Peyer's patch (tissue), 4 donors: ENCODE results near the gene RASAL2. TPM values are rescaled to one million over a fixed set of nuclear protein-coding genes. Genes with fewer than 3 reads are reported as not detected.
A peak's percentile ranks its signal among the peaks of the same experiment; 100 is the strongest.
"Not testable (repeated sequence)": the region's sequence is repeated elsewhere in the genome, so short reads cannot be mapped to it uniquely, and the experiment has no call there.

Experiments
- DNase-seq, 3 donors: peaks; one replicate each; pipeline ENCODE4 v3.0.0-alpha.2; 2017 to 2019
- H3K27ac ChIP-seq, 4 donors: fragments of 200-600 bp; sonication (generic); one replicate each; pipeline ENCODE4 v1.5.1; 2016 to 2019
- H3K27me3 ChIP-seq, 2 donors: fragments of 200-600 bp; sonication (generic); one replicate each; pipeline ENCODE4 v1.5.1; 2019
- H3K36me3 ChIP-seq, 3 donors: fragments of 200-600 bp; sonication (generic); one replicate each; pipeline ENCODE4 v1.5.1; 2016 to 2019
- H3K4me1 ChIP-seq, 4 donors: fragments of 200-600 bp; sonication (generic); one replicate each; pipeline ENCODE4 v1.5.1; 2016 to 2019
- H3K4me3 ChIP-seq, 4 donors: fragments of 200-600 bp; sonication (generic); 1 replicate in 3 of 4; 2 replicates in 1 of 4; pipeline ENCODE4 v1.5.1; 2016 to 2019; ENCODE audit warnings: mild to moderate bottlenecking in 1 of 4
- H3K9me3 ChIP-seq, 4 donors: fragments of 200-600 bp; sonication (generic); one replicate each; pipeline ENCODE4 v1.5.1; 2016 to 2019; ENCODE audit warnings: mild to moderate bottlenecking in 1 of 4
- POLR2A ChIP-seq, 2 donors: fragments of 450-650 bp; IDR thresholded peaks; one replicate each; pipeline ENCODE4 v1.5.1; 2017; ENCODE audit warnings: antibody characterized with exemption in 2 of 2, mild to moderate bottlenecking in 2 of 2, moderate library complexity in 2 of 2
- total RNA-seq, 4 donors: library from RNA; depleted of rRNA; stranded (reverse); fragments of >200 nt; gene quantifications; one replicate each; pipeline ENCODE4 v1.1.0, GENCODE V29; 2016
- TF ChIP-seq, protein P1 (sequence below), 6 experiments: fragments of 450-650 bp in 4 of 6; fragments of 200-600 bp in 2 of 6; sonication (generic) in 1 of 6; IDR thresholded peaks; one replicate each; pipeline ENCODE4 v1.5.1; 2017 to 2019; ENCODE audit warnings: antibody characterized with exemption in 6 of 6, mild to moderate bottlenecking in 3 of 6, moderate library complexity in 1 of 6

Gene RASAL2
- total RNA-seq, 4 donors from 2014 or later: 10.2 to 35.5 (median 20.0) TPM

DNA sequence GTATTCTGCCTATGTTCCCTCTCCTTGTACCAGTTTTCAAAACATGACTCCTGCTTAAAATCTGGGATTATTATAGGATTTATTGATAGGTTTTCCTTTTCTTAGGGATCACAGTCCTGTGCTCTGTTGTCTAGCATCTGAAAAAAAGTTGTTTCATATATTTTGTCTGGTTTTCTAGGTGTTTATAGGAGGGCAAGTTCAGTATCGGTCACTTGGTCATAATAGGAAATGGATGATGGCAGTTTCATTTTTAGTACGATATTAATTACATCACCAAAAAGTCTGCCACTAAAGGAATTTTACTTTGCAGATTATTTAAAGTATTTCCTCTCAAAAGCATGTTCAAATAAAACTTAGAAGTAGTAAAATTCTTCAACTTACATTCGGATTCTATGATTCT is 94.4 kb downstream of the RASAL2 start:
- no peak overlapping the region for H3K4me3 ChIP-seq
- no peak for DNase-seq
- TF ChIP-seq POLR2A (IDR thresholded peaks at IDR 0.05): no peak
- TF ChIP-seq, protein P1, sequence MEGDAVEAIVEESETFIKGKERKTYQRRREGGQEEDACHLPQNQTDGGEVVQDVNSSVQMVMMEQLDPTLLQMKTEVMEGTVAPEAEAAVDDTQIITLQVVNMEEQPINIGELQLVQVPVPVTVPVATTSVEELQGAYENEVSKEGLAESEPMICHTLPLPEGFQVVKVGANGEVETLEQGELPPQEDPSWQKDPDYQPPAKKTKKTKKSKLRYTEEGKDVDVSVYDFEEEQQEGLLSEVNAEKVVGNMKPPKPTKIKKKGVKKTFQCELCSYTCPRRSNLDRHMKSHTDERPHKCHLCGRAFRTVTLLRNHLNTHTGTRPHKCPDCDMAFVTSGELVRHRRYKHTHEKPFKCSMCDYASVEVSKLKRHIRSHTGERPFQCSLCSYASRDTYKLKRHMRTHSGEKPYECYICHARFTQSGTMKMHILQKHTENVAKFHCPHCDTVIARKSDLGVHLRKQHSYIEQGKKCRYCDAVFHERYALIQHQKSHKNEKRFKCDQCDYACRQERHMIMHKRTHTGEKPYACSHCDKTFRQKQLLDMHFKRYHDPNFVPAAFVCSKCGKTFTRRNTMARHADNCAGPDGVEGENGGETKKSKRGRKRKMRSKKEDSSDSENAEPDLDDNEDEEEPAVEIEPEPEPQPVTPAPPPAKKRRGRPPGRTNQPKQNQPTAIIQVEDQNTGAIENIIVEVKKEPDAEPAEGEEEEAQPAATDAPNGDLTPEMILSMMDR (IDR thresholded peaks at IDR 0.05): no peak
- H3K4me1 ChIP-seq: no peaks in the 10 kb centered on the region
- no peak overlapping the region for H3K27ac ChIP-seq
- no peaks in the 10 kb centered on the region for H3K27me3 ChIP-seq
- no peaks in the 10 kb centered on the region for H3K9me3 ChIP-seq
- no peaks in the 10 kb centered on the region for H3K36me3 ChIP-seq

DNA sequence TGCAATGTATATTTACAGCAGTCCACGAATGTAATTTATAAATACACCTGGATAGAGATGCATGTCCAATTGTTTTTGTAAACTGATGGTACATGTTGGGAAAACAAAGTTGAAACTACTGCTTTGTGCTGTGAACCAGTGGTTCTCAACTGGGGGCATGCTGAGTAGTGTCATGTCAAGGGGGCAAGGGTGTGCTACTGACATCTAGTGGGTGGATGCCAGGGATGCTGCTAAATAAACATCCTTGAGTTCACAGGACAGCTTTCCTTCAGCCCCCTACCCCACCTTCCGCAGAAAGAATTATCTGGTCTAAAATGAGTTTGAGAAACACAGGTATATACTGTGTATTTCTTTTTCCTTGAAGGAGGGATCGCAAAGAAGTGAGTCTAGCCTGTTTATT is 95.9 kb downstream of the RASAL2 start:
- no peak for DNase-seq
- no peaks in the 10 kb centered on the region for H3K9me3 ChIP-seq
- H3K4me3 ChIP-seq: no peak overlapping the region

DNA sequence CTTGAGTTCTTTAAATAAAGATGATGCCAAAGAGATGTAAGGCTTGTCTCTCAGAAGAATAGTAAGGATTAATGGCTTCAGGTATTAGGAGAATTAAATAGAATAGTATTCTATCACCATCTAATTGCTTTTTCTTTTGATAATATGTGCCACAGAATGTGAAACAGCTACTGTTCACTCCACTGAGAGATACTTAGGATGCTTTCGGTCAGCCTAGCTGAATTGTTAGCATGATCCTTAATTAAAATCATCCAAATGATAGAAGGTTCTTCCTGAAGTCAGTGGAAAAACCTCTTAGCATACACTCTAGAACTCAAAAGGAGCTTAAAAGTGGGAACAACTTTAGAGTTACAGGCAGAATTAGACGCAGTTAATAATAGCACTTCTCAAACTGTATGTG is 97.0 kb downstream of the RASAL2 start:
- TF ChIP-seq POLR2A (IDR thresholded peaks at IDR 0.05): no peak
- TF ChIP-seq, protein P1 (IDR thresholded peaks at IDR 0.05): no peak
- Histone ChIP-seq H3K4me1 (no peaks in the 10 kb centered on the region), H3K27me3 (no peaks in the 10 kb centered on the region), H3K4me3 (no peak overlapping the region), H3K9me3 (no peaks in the 10 kb centered on the region), H3K36me3 (no peaks in the 10 kb centered on the region), H3K27ac (no peak overlapping the region)
- no peak for DNase-seq

More for the DNA sequence above, 95.9 kb downstream of the RASAL2 start:
- H3K27me3 ChIP-seq: no peaks in the 10 kb centered on the region
- no peak overlapping the region for H3K27ac ChIP-seq
- H3K4me1 ChIP-seq: no peaks in the 10 kb centered on the region
- H3K36me3 ChIP-seq: no peaks in the 10 kb centered on the region
- TF ChIP-seq, protein P1 (IDR thresholded peaks at IDR 0.05): peak in 3 of 6 experiments; percentile 30 to 47 (median 38)
- no peak for TF ChIP-seq POLR2A (IDR thresholded peaks at IDR 0.05)

DNA sequence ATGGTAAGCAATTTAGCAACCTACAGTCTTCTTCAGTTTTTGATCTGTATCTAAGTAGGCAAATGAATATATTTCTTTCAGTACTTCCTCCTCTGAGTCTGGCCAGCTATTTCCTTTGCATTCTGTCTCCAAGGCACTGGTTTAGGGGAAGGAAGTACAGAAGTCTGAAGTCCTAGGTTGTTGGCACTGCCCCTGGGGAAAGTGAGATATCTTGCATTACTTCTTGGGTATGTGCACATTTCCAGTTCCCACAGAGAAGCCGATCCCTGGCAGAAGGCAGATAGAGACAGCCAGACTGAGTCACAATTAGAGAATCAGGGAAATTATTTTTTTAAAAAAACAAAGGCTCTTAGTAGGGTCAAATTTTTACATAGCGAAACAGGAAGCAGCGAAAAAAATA is 98.8 kb downstream of the RASAL2 start:
- peak overlapping the region in 1 of 4 donors; percentile 15 for H3K4me3 ChIP-seq
- no peak for TF ChIP-seq POLR2A (IDR thresholded peaks at IDR 0.05)
- TF ChIP-seq, protein P1 (IDR thresholded peaks at IDR 0.05): no peak
- no peaks in the 10 kb centered on the region for H3K36me3 ChIP-seq
- peak overlapping the region in 1 of 4 donors; percentile 8 for H3K27ac ChIP-seq
- no peaks in the 10 kb centered on the region for H3K4me1 ChIP-seq
- DNase-seq: peak in 1 of 3 donors; percentile 73
- no peaks in the 10 kb centered on the region for H3K27me3 ChIP-seq
- H3K9me3 ChIP-seq: no peaks in the 10 kb centered on the region

DNA sequence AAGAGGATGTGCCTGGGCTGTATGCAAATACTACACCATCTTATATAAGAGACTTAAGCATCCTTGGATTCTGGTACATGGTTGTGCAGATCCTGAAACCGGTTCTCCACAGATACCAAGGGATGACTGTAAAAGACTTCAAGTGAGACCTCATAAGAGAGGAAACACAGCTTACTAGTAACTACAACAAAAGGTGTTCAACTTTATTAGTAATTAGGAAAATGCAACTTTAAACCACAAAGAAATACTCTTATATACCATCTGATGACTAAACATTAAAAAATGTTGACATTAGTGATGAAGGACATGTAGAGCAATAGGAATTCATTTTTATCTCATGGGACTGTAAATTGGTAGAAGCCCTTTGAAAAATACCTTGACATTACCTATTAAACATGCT is 102.7 kb downstream of the RASAL2 start:
- DNase-seq: no peak
- H3K9me3 ChIP-seq: peaks cover 0 to 5% (median 0%) of the 10 kb centered on the region in 4 donors
- no peaks in the 10 kb centered on the region for H3K4me1 ChIP-seq
- no peaks in the 10 kb centered on the region for H3K36me3 ChIP-seq
- TF ChIP-seq, protein P1 (IDR thresholded peaks at IDR 0.05): no peak
- TF ChIP-seq POLR2A (IDR thresholded peaks at IDR 0.05): no peak
- no peak overlapping the region for H3K27ac ChIP-seq
- H3K27me3 ChIP-seq: no peaks in the 10 kb centered on the region
- H3K4me3 ChIP-seq: no peak overlapping the region

DNA sequence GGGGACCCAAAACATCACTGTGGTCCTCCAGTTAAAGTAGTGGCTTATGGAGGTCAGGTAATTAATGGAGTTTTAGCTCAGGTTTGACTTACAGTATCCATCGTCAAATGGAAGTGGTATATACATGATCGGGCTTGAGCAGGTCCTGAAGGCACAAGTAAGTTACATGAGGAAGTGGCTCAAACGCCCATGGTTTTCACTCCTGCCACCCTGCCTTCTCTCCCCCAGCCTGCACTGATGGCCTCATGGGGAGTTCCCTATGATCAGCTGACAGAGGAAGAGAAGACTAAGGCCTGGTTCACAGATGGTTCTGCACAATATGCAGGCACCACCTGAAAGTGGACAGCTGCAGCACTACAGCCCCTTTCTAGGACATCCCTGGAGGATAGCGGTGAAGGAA is 108.2 kb downstream of the RASAL2 start:
- not testable (repeated sequence) for H3K4me1 ChIP-seq, DNase-seq, H3K27me3 ChIP-seq, H3K4me3 ChIP-seq, H3K9me3 ChIP-seq, H3K36me3 ChIP-seq, H3K27ac ChIP-seq

DNA sequence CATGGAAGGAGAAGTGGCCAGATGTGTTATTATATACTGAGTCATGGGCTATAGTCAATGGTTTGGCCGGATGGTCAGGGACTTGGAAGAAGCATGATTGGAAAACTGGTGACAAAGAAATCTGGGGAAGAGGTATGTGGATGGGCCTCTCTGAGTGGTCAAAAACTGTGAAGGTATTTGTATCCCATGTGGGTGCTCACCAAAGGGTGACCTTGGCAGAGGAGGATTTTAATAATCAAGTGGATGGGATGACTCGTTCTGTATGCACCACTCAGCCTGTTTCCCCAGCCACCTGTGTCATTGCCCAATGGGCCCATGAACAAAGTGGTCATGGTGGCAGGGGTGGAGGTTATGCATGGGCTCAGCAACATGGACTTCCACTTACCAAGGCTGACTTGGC is 108.6 kb downstream of the RASAL2 start:
- H3K27ac ChIP-seq, H3K27me3 ChIP-seq, H3K4me1 ChIP-seq, H3K4me3 ChIP-seq, DNase-seq, H3K36me3 ChIP-seq, H3K9me3 ChIP-seq: not testable (repeated sequence)

DNA sequence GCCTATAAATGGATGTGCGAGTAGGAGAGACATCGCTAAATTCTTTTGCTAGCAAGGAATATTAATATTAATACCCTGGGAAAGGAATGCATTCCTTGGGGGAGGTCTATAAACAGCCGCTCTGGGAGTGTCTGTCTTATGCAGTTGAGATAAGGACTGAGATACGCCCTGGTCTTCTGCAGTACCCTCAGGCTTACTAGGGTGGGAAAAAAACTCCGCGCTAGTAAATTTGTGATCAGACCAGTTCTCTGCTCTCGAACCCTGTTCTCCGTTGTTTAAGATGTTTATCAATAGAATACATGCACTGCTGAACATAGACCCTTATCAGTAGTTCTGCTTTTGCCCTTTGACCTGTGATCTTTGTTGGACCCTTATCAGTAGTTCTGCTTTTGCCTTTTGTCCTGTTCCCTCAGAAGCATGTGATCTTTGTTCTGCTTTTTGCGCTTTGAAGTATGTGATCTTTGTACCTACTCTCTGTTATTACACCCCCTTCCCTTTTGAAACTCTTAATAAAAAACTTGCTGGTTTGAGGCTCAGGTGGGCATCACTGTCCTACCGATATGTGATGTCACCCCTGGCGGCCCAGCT is 114.5 kb downstream of the RASAL2 start:
- not testable (repeated sequence) for DNase-seq, H3K4me3 ChIP-seq

More for the DNA sequence above, 114.5 kb downstream of the RASAL2 start:
- peaks cover 0 to 22% (median 0%) of the 10 kb centered on the region in 4 donors for H3K9me3 ChIP-seq
- not testable (repeated sequence) for H3K4me1 ChIP-seq, H3K27ac ChIP-seq, H3K36me3 ChIP-seq, H3K27me3 ChIP-seq
